Stimulated activated memory B cell treated with anti-CD40 and anti-IgM and Interleukin-4, amounts not matched to agents 10 μg/mL and 1 μg/mL and 100 μg/mL, for 72 hours (primary cell): Measurements from ENCODE around the gene RNF14.
A peak's percentile ranks its signal among the peaks of the same experiment; 100 is the strongest.

Experiments
- ATAC-seq: fragments of 150-1000 bp; cut with Tn5 transposase; 2 replicates; pipeline ENCODE4 v1.10.0; 2021
- H3K27ac Mint-ChIP-seq: one replicate; pipeline ENCODE4 v1.8.0; 2022; ENCODE audit warnings: mild to moderate bottlenecking, mixed read lengths
- H3K27me3 Mint-ChIP-seq: one replicate; pipeline ENCODE4 v1.8.0; 2022; ENCODE audit warnings: mixed read lengths
- H3K36me3 Mint-ChIP-seq: one replicate; pipeline ENCODE4 v1.8.0; 2022; ENCODE audit warnings: mixed read lengths
- H3K4me1 Mint-ChIP-seq: one replicate; pipeline ENCODE4 v1.8.0; 2022; ENCODE audit warnings: mixed read lengths
- H3K4me3 Mint-ChIP-seq: one replicate; pipeline ENCODE4 v1.8.0; 2022; ENCODE audit warnings: mild to moderate bottlenecking, moderate library complexity, mixed read lengths
- H3K9me3 Mint-ChIP-seq: one replicate; pipeline ENCODE4 v1.8.0; 2022; ENCODE audit warnings: mixed read lengths

The RNF14 gene

DNA sequence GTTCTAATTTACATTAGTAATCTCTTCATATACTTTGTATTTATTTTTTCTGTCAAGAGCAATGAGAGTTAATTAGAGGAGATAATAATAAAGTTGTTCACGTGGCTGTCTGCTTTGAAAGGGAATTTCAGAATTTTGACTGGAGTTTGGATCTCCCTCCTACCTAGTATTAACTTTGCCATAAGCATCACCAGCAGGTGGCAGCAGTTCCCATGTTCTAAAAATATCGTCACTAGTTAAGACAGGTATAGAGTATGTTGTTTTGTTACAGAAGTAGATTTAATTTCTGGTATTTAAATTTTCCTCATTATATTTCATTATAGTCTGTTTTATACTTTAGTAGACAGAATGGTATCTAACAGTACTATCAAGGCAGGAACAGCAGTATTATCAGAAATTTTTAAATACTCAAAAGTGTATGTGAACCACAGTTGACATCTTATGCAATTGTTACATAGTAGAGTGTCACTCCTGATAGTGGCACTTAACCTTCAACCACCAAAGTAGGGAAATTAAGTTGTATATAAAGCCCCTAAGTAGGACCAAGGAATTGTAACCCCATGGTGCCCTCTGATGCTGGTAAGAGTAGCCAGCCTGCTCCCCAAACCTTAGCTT lies 23.6 kb downstream of the RNF14 start:
- Mint-ChIP-seq H3K9me3 (no peaks in the 10 kb centered on the region), H3K27ac (no peak overlapping the region), H3K4me3 (no peak overlapping the region), H3K36me3 (peaks cover 33% of the 10 kb centered on the region), H3K4me1 (peaks cover 7% of the 10 kb centered on the region), H3K27me3 (no peaks in the 10 kb centered on the region)
- peak; percentile 50 for ATAC-seq

DNA sequence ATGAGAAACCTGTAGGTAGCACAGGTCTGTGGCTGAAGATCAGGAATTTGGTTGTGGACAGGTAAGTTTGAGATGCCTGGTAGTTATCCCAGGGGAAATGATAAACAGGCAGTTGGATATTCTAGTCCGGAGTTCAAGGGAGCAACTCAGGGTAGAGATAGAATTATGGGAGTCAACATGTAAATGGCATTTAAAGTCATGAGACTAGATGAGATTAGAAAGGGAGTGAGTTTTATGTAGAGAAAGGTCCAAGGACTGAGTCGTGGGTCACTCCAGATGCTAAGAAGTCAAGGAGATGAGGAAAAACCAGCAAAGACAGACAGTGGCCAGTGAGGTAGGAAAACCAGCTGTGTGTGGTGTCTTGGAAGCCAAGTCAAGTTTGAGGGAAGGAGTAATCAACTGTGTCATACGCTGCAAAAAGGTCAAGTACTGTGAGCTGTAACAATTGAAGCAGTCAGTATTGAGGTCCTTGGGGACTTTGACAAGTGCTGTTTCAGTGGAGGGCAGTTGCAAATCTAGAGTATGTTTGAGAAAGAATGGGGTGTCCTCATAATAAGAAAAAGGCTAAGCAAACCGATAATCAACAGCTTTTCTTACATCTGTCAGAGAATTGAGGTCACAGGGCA lies 25.7 kb downstream of the RNF14 start:
- ATAC-seq, result no peak
- Mint-ChIP-seq H3K27me3 (no peaks in the 10 kb centered on the region), H3K4me1 (peaks cover 7% of the 10 kb centered on the region), H3K27ac (no peak overlapping the region), H3K4me3 (no peak overlapping the region), H3K9me3 (no peaks in the 10 kb centered on the region), H3K36me3 (peaks cover 46% of the 10 kb centered on the region)

DNA sequence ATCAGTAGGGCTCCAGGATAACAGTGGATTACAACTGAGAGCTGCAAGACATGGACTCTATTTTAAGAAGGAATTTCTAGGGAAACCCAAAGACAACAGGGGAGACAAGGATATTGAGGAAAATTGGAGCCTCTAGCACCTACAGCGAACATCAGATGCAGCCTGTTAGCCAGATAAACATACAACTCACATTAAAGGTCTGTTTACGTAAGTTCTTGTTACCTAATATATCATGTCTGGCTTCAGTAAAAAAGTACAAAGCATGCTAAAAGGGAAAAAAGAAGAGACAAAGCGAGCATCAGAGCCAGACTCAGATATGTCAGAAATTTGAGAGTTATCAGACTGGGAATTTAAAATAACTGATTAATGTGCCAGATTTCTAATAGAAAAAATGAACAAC lies 26.8 kb downstream of the RNF14 start:
- Mint-ChIP-seq H3K36me3 (peaks cover 51% of the 10 kb centered on the region), H3K4me1 (peaks cover 10% of the 10 kb centered on the region)

GRCh38 chr5:141997358-141997960 lies 28.6 kb downstream of the RNF14 start:
- Mint-ChIP-seq H3K4me1 (peaks cover 14% of the 10 kb centered on the region), H3K36me3 (peaks cover 60% of the 10 kb centered on the region), H3K27me3 (no peaks in the 10 kb centered on the region), H3K27ac (no peak overlapping the region), H3K9me3 (no peaks in the 10 kb centered on the region), H3K4me3 (no peak overlapping the region)
- no peak for ATAC-seq

More for the DNA sequence above, 26.8 kb downstream of the RNF14 start:
- no peaks in the 10 kb centered on the region for H3K27me3 Mint-ChIP-seq
- no peaks in the 10 kb centered on the region for H3K9me3 Mint-ChIP-seq
- ATAC-seq, result no peak
- no peak overlapping the region for H3K27ac Mint-ChIP-seq
- H3K4me3 Mint-ChIP-seq, result no peak overlapping the region

DNA sequence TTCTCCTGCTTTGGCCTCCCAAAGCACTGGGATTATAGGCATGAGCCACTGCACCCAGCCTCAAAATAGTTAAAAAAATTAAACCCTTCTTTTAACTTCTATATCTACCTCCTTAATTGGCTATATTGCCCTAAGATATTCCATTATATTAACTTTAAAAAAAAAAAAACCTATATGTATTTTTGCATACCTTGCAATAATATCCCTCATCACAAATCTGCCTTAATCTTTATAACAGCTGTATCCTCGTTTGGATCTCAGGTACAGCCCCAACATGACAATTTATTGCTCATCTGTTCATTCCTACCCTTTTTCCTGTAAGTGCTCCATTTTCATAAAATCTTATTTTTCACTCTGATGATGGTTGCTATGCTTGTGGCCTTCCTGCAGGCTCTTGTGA lies 31.3 kb downstream of the RNF14 start:
- Mint-ChIP-seq H3K36me3 (peaks cover 56% of the 10 kb centered on the region), H3K4me1 (peaks cover 7% of the 10 kb centered on the region), H3K4me3 (no peak overlapping the region), H3K9me3 (no peaks in the 10 kb centered on the region), H3K27ac (peak overlapping the region; percentile 27), H3K27me3 (no peaks in the 10 kb centered on the region)
- ATAC-seq, result no peak

- H3K4me1 Mint-ChIP-seq, result peaks cover 8% of the 10 kb centered on the region
- peak; percentile 59 for ATAC-seq
- H3K9me3 Mint-ChIP-seq, result no peaks in the 10 kb centered on the region
- H3K4me3 Mint-ChIP-seq, result no peak overlapping the region
- H3K36me3 Mint-ChIP-seq, result peaks cover 58% of the 10 kb centered on the region
- no peaks in the 10 kb centered on the region for H3K27me3 Mint-ChIP-seq
- peak overlapping the region; percentile 27 for H3K27ac Mint-ChIP-seq
These were observed 32.0 kb downstream of the RNF14 start for GRCh38 chr5:142000704-142001484.

DNA sequence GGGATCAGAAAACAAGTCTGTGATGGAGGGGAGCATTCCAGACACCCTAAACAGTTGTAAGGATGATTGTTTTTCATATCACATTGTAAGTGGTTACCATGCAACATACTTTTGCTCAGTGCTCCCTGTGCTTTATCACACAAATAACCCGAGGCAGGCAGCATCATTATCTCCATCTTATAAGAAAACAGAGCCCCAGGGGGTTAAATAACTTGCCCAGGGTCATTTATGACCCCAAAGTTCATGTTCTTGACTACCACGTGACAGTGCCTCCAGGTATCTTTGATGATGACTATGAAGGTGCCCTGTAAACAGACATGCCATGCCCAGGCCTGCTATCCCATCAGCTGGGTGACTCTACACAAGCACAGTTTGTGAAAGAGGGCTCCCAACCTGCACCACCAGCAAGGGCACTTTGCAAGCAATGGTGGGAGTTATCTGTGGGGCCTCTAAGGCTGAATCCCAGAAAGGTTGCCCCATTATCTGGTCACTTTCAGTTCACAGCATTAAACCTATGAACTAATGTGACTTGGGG lies 34.4 kb downstream of the RNF14 start:
- Mint-ChIP-seq H3K4me3 (no peak overlapping the region), H3K4me1 (peaks cover 30% of the 10 kb centered on the region), H3K27ac (no peak overlapping the region), H3K27me3 (no peaks in the 10 kb centered on the region), H3K9me3 (no peaks in the 10 kb centered on the region), H3K36me3 (peaks cover 61% of the 10 kb centered on the region)
- ATAC-seq, result no peak

GRCh38 chr5:142006363-142007236 lies 37.7 kb downstream of the RNF14 start:
- Mint-ChIP-seq H3K27me3 (no peaks in the 10 kb centered on the region), H3K4me3 (no peak overlapping the region), H3K4me1 (peaks cover 23% of the 10 kb centered on the region), H3K27ac (peak overlapping the region; percentile 70), H3K36me3 (peaks cover 56% of the 10 kb centered on the region), H3K9me3 (no peaks in the 10 kb centered on the region)
- ATAC-seq, result peak; percentile 69

DNA sequence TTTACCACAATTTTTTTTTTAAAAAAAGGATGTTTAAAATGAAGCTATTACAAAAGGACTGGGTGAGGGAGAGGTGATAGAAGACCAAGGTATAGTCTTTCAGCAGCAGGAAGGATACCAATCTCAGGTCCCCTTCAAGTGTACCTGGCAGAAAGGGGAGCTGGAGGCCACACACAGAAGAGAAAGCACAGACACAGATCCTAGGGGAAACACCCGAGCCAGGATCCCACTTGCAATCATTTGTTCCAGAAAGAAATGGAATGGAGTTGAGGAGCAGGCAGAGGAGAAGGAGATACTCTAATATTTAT lies 38.3 kb downstream of the RNF14 start:
- Mint-ChIP-seq H3K9me3 (no peaks in the 10 kb centered on the region), H3K36me3 (peaks cover 54% of the 10 kb centered on the region), H3K27ac (peak overlapping the region; percentile 70), H3K27me3 (no peaks in the 10 kb centered on the region), H3K4me3 (no peak overlapping the region), H3K4me1 (peaks cover 29% of the 10 kb centered on the region)
- ATAC-seq, result no peak

DNA sequence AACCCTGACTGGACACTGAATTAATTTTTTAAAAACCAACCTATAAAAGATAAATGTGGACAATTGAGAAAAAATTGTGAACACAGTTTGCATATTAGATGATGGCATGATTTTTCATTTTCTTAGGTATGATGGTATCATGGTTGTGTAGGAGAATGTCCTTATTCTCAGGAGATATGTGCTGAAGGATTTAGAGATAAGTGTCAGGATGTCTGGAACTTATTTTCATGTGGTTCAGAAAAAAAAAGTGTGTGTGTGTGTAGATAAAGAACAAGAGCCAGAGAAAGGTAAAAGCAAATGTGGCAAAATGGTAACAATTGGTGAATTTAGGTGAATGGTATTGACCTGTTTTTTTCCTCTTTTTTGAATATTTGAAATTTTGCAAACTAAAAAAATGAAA lies 39.9 kb downstream of the RNF14 start:
- no peak for ATAC-seq
- Mint-ChIP-seq H3K9me3 (no peaks in the 10 kb centered on the region), H3K27me3 (no peaks in the 10 kb centered on the region), H3K27ac (no peak overlapping the region), H3K36me3 (peaks cover 51% of the 10 kb centered on the region), H3K4me1 (peaks cover 37% of the 10 kb centered on the region), H3K4me3 (no peak overlapping the region)

DNA sequence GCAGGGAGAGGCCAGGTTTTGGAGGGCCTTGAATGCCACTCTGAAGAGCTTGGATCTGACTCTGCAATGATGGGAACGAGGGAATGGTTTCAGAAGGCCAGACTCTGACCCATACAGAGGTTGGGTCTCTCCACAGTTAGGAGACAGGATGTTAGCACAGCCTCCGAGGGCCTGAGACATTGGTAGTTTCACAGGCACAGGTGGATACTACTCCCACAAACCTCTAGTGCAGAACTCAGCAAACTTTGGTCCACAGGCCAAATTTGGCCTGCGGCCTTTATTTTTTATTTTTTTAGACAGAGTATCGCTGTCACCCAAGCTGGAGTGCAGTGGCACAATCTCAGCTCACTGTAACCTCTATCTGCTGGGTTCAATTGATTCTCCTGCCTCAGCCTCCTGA lies 41.0 kb downstream of the RNF14 start:
- peaks cover 41% of the 10 kb centered on the region for H3K36me3 Mint-ChIP-seq
- no peaks in the 10 kb centered on the region for H3K9me3 Mint-ChIP-seq
- no peaks in the 10 kb centered on the region for H3K27me3 Mint-ChIP-seq
- no peak overlapping the region for H3K4me3 Mint-ChIP-seq
- no peak for ATAC-seq
- no peak overlapping the region for H3K27ac Mint-ChIP-seq
- peaks cover 47% of the 10 kb centered on the region for H3K4me1 Mint-ChIP-seq

GRCh38 chr5:142011572-142012185 lies 42.8 kb downstream of the RNF14 start:
- ATAC-seq, result no peak
- H3K4me3 Mint-ChIP-seq, result peak overlapping the region; percentile 86
- H3K36me3 Mint-ChIP-seq, result peaks cover 28% of the 10 kb centered on the region
- no peaks in the 10 kb centered on the region for H3K27me3 Mint-ChIP-seq
- no peaks in the 10 kb centered on the region for H3K9me3 Mint-ChIP-seq
- H3K27ac Mint-ChIP-seq, result peak overlapping the region; percentile 91
- H3K4me1 Mint-ChIP-seq, result peaks cover 56% of the 10 kb centered on the region

GRCh38 chr5:142012186-142012785 lies 43.4 kb downstream of the RNF14 start:
- Mint-ChIP-seq H3K9me3 (no peaks in the 10 kb centered on the region), H3K4me1 (peaks cover 53% of the 10 kb centered on the region), H3K27me3 (no peaks in the 10 kb centered on the region), H3K36me3 (peaks cover 22% of the 10 kb centered on the region), H3K27ac (peak overlapping the region; percentile 91), H3K4me3 (peak overlapping the region; percentile 86)
- ATAC-seq, result no peak

DNA sequence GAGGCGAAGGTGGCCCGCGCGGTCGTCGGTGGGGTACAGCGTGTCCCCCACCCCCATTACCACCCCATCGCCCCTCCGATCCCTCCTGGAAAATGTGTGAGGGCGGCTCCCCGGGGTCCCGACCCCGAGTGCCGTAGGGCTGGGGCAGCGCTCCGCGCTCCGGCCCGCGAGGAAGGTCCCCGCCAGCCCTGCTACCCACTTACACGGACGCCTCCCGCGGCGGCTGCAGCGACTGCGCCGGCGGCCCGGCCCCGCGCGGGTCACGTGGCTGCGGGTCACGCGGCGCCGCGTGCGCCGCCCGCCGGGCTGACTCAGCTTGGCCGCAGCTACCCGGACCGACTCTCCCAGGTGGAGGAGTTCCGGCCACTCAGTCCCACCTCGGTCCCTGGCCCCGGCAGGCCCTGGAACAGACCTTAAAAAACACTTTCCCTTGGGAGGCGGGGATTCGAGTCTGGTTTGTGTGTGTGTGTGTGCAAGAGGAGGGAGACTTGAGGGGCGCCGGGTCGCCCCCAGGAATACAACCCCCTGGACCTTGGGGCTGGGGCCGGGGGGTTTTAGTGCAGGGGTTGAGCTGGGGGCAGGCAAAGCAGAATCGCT lies 44.0 kb downstream of the RNF14 start, which contains the start of gene GNPDA1:
TSS of gene GNPDA1 (minus strand) at position 236 of the 597 bp plus-strand sequence. CDS start 992 bp downstream, outside the sequence.
- Mint-ChIP-seq H3K27ac (peak within 1 kb of the TSS; percentile 91), H3K27me3 (no peaks in the 10 kb centered on the region), H3K4me1 (peaks cover 49% of the 10 kb centered on the region), H3K36me3 (peaks cover 19% of the 10 kb centered on the region), H3K9me3 (no peaks in the 10 kb centered on the region), H3K4me3 (peak within 1 kb of the TSS; percentile 86)
- ATAC-seq, result peak; percentile 87
